ENCODE measurements around the gene DOCK8.

Gene DOCK8

GRCh38 chr9:506281-506680 lies 291.6 kb downstream of the DOCK8 start:
- no peak overlapping the region for H3K27ac ChIP-seq (ENCODE audit: low read depth, low read length)
- no peaks in the 10 kb centered on the region for H3K36me3 ChIP-seq (ENCODE audit: insufficient read depth, low read length)
- H3K4me3 ChIP-seq (ENCODE audit: low read length): 0 out of 2 replicates have a peak overlapping the region, but pooled peaks have one; percentile 82
- no peak overlapping the region for H3K9ac ChIP-seq (ENCODE audit: low read depth, low read length)
- no peaks in the 10 kb centered on the region for H3K9me3 ChIP-seq (ENCODE audit: insufficient read depth, low read depth, low read length)
- peaks cover 35% of the 10 kb centered on the region for H3K27me3 ChIP-seq (ENCODE audit: insufficient read depth, low read length)
- WGBS: 68% methylated on average over 2 of the region's 7 CpGs
- H3K4me1 ChIP-seq (ENCODE audit: insufficient read depth, low read length): peaks cover 18% of the 10 kb centered on the region

- Histone ChIP-seq H3K9ac (ENCODE audit: low read depth, low read length) (no peak overlapping the region), H3K9me3 (ENCODE audit: insufficient read depth, low read depth, low read length) (no peaks in the 10 kb centered on the region)
Measured at GRCh38 chr9:511861-512260, 297.2 kb downstream of the DOCK8 start.

GRCh38 chr9:512555-513272 lies 298.0 kb downstream of the DOCK8 start:
- 92% methylated on average over 3 of the region's 3 CpGs for WGBS
- no peak overlapping the region for H3K27ac ChIP-seq (ENCODE audit: low read depth, low read length)
- no peaks in the 10 kb centered on the region for H3K9me3 ChIP-seq (ENCODE audit: insufficient read depth, low read depth, low read length)
- H3K27me3 ChIP-seq (ENCODE audit: insufficient read depth, low read length): no peaks in the 10 kb centered on the region
- H3K9ac ChIP-seq (ENCODE audit: low read depth, low read length): no peak overlapping the region
- no peaks in the 10 kb centered on the region for H3K36me3 ChIP-seq (ENCODE audit: insufficient read depth, low read length)
- no peaks in the 10 kb centered on the region for H3K4me1 ChIP-seq (ENCODE audit: insufficient read depth, low read length)
- no peak overlapping the region for H3K4me3 ChIP-seq (ENCODE audit: low read length)

More at GRCh38 chr9:511861-512260, 297.2 kb downstream of the DOCK8 start:
- H3K4me1 ChIP-seq (ENCODE audit: insufficient read depth, low read length): no peaks in the 10 kb centered on the region
- H3K27ac ChIP-seq (ENCODE audit: low read depth, low read length): no peak overlapping the region
- no peak overlapping the region for H3K4me3 ChIP-seq (ENCODE audit: low read length)
- no peaks in the 10 kb centered on the region for H3K36me3 ChIP-seq (ENCODE audit: insufficient read depth, low read length)
- WGBS: 94% methylated on average over 1 of the region's 1 CpG
- H3K27me3 ChIP-seq (ENCODE audit: insufficient read depth, low read length): no peaks in the 10 kb centered on the region

Measured in HUES64 (cell line).